Measurements from ENCODE around the gene TMED9. TPM values are rescaled to one million over a fixed set of nuclear protein-coding genes. Genes with fewer than 3 reads are reported as not detected.

Gene TMED9
- total RNA-seq = 154 and 179 TPM in 2 replicates

DNA sequence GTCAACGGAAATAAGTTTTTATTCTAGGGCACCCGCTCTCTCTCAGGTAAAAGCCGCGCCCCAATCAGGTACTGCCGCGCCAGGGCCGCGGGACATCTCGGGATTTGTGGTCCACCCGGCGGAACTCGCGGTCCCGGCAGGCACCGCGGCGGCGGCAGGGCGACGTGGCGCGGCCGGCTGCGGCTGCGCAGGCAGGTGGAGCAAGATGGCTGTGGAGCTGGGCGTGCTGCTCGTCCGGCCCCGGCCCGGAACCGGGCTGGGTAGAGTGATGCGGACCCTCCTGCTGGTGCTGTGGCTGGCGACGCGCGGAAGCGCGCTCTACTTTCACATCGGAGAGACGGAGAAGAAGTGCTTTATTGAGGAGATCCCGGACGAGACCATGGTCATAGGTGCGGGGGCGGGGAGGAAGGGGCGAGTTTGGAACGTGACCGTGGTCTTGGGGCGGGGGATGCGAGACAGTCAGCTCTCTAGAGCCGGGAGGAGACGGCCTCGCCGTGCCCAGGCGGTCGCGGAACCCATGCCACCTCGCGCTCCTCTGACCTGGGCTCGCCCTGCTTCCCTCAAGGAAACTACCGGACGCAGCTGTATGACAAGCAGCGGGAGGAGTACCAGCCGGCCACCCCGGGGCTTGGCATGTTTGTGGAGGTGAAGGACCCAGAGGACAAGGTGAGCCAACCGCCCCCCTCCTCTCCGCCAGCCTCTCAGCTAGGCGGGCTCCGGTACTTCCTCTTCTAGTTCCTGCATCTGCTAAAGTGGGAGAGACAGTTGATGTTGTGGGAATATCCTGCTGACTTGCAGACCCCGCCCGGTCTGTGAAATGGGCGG is at the start of gene TMED9:
TMED9 (plus strand) TSS at position 194 of the 825 bp plus-strand sequence; CDS start at position 206, 12 bp downstream.

DNA sequence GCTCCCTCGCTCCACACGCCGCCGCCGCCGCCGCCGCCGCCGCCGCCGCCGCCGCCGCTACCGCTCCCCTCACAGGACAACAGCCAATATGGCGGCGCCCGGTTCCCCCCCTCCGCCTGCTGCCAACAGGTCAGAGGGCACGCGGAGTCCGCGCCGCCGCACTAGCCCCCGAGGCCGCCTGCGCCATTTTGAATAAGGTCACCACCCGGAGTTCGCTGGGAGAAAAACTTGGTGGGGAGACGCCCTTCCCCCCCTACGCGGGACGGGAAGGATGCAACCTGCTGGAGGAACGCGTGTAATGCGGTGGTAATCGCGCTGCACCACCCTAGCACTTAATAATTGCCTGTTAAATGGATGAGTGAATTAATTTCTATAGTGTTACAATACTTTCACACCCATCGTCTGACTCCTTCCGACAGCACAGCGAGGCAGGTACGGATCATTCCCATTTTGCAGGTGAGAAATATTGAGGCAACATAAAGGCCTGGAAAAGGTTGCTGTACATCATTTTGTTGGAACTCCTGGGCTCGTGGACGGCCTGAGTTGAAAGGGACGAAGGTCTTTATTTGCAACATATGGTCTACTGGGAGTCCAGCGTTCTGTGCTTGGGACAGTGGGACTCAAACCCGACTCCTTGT is 37.4 kb upstream of the TMED9 start, which contains the start of gene FAM193B:
FAM193B (minus strand) TSS at position 90 of the 638 bp plus-strand sequence. CDS start 105 bp downstream, outside the sequence.

DNA sequence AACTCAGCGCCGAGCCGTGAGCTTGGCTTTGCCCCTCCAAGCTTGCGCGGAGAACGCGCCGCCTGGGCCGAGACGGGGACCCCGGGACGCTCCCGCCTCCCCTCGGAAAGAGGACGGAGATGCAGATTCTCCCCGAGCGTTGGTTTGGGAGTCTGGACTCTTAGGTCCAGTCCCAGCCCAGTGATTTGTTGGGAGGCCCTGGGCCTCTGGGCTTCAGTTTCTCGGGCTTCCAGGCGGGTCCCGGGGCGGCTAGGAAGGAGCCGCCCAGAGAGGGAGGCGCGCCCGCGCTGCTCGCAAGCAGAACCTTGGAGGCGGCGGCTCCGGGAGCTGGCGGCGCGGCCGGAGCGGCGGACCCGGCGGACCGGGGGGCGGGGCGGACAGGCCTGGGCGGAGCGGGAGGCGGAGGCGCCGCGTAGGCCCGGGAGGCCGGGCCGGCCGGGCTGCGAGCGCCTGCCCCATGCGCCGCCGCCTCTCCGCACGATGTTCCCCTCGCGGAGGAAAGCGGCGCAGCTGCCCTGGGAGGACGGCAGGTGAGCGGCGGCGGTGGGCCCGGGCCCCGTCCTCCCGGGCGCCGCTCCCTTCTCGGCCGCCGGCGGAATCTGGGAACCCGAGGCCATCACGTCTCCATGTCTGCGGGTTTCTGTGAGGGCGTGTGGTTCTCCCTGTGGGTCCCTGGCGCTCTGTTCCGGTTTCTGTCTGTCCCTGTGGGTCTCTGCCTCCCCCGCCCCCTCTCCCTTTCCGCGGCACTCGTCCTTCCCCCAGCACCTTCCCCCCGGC is 7.9 kb downstream of the TMED9 start, which contains the start of gene B4GALT7:
B4GALT7 (plus strand) TSS at position 402 of the 777 bp plus-strand sequence; CDS start at position 481, 79 bp downstream.

Other genes starting within 250 kb of the TMED9 start
- gene LMAN2, start 240.5 kb upstream of the TMED9 start, total RNA-seq = 259 and 320 TPM in 2 replicates
- gene RGS14, start 234.3 kb upstream of the TMED9 start, total RNA-seq = 7.2 and 7.9 TPM in 2 replicates
- gene SLC34A1, start 207.8 kb upstream of the TMED9 start, total RNA-seq = not detected in 2 replicates
- gene PFN3, start 191.5 kb upstream of the TMED9 start, total RNA-seq = not detected in 2 replicates
- gene F12, start 182.6 kb upstream of the TMED9 start, total RNA-seq = 0.89 and 1.4 TPM in 2 replicates
- 47.7 TPM in 2 replicates for gene GRK6, start 165.5 kb upstream of the TMED9 start, total RNA-seq
- 12.1 and 18.9 TPM in 2 replicates for gene PRR7, start 145.4 kb upstream of the TMED9 start, total RNA-seq
- 243 and 248 TPM in 2 replicates for gene DBN1, start 118.6 kb upstream of the TMED9 start, total RNA-seq
- gene PDLIM7, start 94.6 kb upstream of the TMED9 start, total RNA-seq = 167 and 210 TPM in 2 replicates
- gene DOK3, start 82.4 kb upstream of the TMED9 start, total RNA-seq = 3.2 and 4.4 TPM in 2 replicates
- gene DDX41, start 75.2 kb upstream of the TMED9 start, total RNA-seq = 106 and 138 TPM in 2 replicates
- 19.7 and 20.1 TPM in 2 replicates for gene FAM193B, start 37.6 kb upstream of the TMED9 start, total RNA-seq
- gene B4GALT7, start 7.9 kb downstream of the TMED9 start, total RNA-seq = 36.5 and 36.7 TPM in 2 replicates
- not detected in 2 replicates for gene FAM153A, start 190.7 kb downstream of the TMED9 start, total RNA-seq